Measurements from ENCODE around the gene ANKRD10.

The ANKRD10 gene

GRCh38 chr13:110915057-110915873 is at the start of gene ANKRD10:
Gene ANKRD10 (minus strand): TSS chr13:110915069. CDS start chr13:110914934, 135 bp downstream.
- ChIA-PET POLR2A (interaction anchor here (0.6 to 1.0 kb wide), 7 partner anchors 10 to 1877 kb away, joined by 3 to 7 read pairs (median 4); no protein-coding TSS in a partner anchor), CTCF (interaction anchor here (0.6 to 3.1 kb wide), 35 partner anchors 10 to 1915 kb away, joined by 3 to 42 read pairs (median 4); no protein-coding TSS in a partner anchor)
- peak; percentile 99 for DNase-seq (ENCODE audit: extremely low spot score)

GRCh38 chr13:110964229-110965037 is 49.6 kb upstream of the ANKRD10 start:
- TF ChIP-seq CTCF (IDR thresholded peaks at IDR 0.05; ENCODE audit: control extremely low read depth, extremely low read depth, low read depth, missing control alignments), result no peak
- POLR2A ChIA-PET, result no interaction called here
- CTCF ChIA-PET, result interaction anchor here (1.7 kb wide), 1 partner anchor 22 kb away, joined by 3 read pairs; no protein-coding TSS in a partner anchor
- DNase-seq (ENCODE audit: extremely low spot score), result no peak

More at GRCh38 chr13:110915057-110915873, at the start of gene ANKRD10:
- peak; percentile 83 for TF ChIP-seq CTCF (IDR thresholded peaks at IDR 0.05; ENCODE audit: control extremely low read depth, extremely low read depth, low read depth, missing control alignments)

GRCh38 chr13:110963554-110963970 is 48.7 kb upstream of the ANKRD10 start:
- ChIA-PET CTCF (interaction anchor here (1.7 kb wide), 1 partner anchor 21 kb away, joined by 3 read pairs; no protein-coding TSS in a partner anchor), POLR2A (no interaction called here)
- no peak for DNase-seq (ENCODE audit: extremely low spot score)
- TF ChIP-seq CTCF (IDR thresholded peaks at IDR 0.05; ENCODE audit: control extremely low read depth, extremely low read depth, low read depth, missing control alignments), result no peak

- no peak for DNase-seq (ENCODE audit: extremely low spot score)
- ChIA-PET POLR2A (no interaction called here), CTCF (interaction anchor here (1.5 kb wide), 1 partner anchor 24 kb away, joined by 4 read pairs; no protein-coding TSS in a partner anchor)
- no peak for TF ChIP-seq CTCF (IDR thresholded peaks at IDR 0.05; ENCODE audit: control extremely low read depth, extremely low read depth, low read depth, missing control alignments)
These were observed 47.1 kb upstream of the ANKRD10 start for GRCh38 chr13:110961959-110962358.

- CTCF ChIA-PET, result interaction anchor here (0.9 to 2.1 kb wide), 4 partner anchors 12 to 71 kb away, joined by 3 to 6 read pairs (median 3); no protein-coding TSS in a partner anchor
- TF ChIP-seq CTCF (IDR thresholded peaks at IDR 0.05; ENCODE audit: control extremely low read depth, extremely low read depth, low read depth, missing control alignments), result no peak
- POLR2A ChIA-PET, result no interaction called here
- no peak for DNase-seq (ENCODE audit: extremely low spot score)
These were observed 45.3 kb upstream of the ANKRD10 start for GRCh38 chr13:110960204-110960603.

- ChIA-PET POLR2A (no interaction called here), CTCF (no interaction called here)
- no peak for TF ChIP-seq CTCF (IDR thresholded peaks at IDR 0.05; ENCODE audit: control extremely low read depth, extremely low read depth, low read depth, missing control alignments)
- no peak for DNase-seq (ENCODE audit: extremely low spot score)
These were observed 43.1 kb upstream of the ANKRD10 start for GRCh38 chr13:110957931-110958330.

Data from GM10248 (cell line).